NCI-H524 (cell line): ENCODE data around the gene CAPN11.

Source experiments
- DNase-seq, 2 experiments: peaks; one replicate each; lab custom pipeline; 2025; lab: John Stamatoyannopoulos, UW

The CAPN11 gene

GRCh38 chr6:44211284-44211683 is 52.7 kb downstream of the CAPN11 start:
- no peak for DNase-seq

- DNase-seq = no peak
Measured at GRCh38 chr6:44214307-44214706, 55.7 kb downstream of the CAPN11 start.

GRCh38 chr6:44216677-44217331 is 58.2 kb downstream of the CAPN11 start, which contains the start of gene MYMX:
Gene MYMX (plus strand): TSS chr6:44216926. CDS start chr6:44217472, 546 bp downstream.
- peak; percentile 25 to 86 for DNase-seq

GRCh38 chr6:44217332-44218143 is 58.9 kb downstream of the CAPN11 start:
- DNase-seq = peak in 1 of 2 experiments; percentile 30

- peak; percentile 39 to 64 for DNase-seq
Measured at GRCh38 chr6:44219053-44219814, 60.6 kb downstream of the CAPN11 start.

GRCh38 chr6:44219815-44220784 is 61.5 kb downstream of the CAPN11 start:
- DNase-seq = peak in 1 of 2 experiments; percentile 64

- DNase-seq = no peak
Measured at GRCh38 chr6:44220913-44221290, 62.3 kb downstream of the CAPN11 start.

GRCh38 chr6:44221291-44221960 is 62.8 kb downstream of the CAPN11 start:
- DNase-seq = peak; percentile 56 to 82

- no peak for DNase-seq
Measured at GRCh38 chr6:44221961-44222335, 63.3 kb downstream of the CAPN11 start.

- DNase-seq = no peak
Measured at GRCh38 chr6:44222486-44223318, 64.1 kb downstream of the CAPN11 start.

GRCh38 chr6:44223319-44224028 is 64.9 kb downstream of the CAPN11 start, which contains the start of gene SLC29A1:
Gene SLC29A1 (plus strand): TSS chr6:44223595. CDS start chr6:44227314, 3,719 bp downstream.
- peak; percentile 46 to 77 for DNase-seq

- peak in 1 of 2 experiments; percentile 60 for DNase-seq
Measured at GRCh38 chr6:44224029-44224964, 65.7 kb downstream of the CAPN11 start.

GRCh38 chr6:44224965-44225305 is 66.3 kb downstream of the CAPN11 start:
- no peak for DNase-seq

- DNase-seq = no peak
Measured at GRCh38 chr6:44225579-44226325, 67.1 kb downstream of the CAPN11 start.

- no peak for DNase-seq
Measured at GRCh38 chr6:44226368-44227147, 67.9 kb downstream of the CAPN11 start.

- DNase-seq = no peak
Measured at GRCh38 chr6:44227148-44227793, 68.7 kb downstream of the CAPN11 start.
